IMR-90 (cell line): ENCODE results near the gene TAOK1. TPM values are rescaled to one million over a fixed set of nuclear protein-coding genes. Genes with fewer than 3 reads are reported as not detected.

Source experiments
- ATAC-seq: fragments of 200-7000 bp; cut with Tn5 transposase; 2 replicates; pipeline ENCODE4 v1.9.1; 2020; ENCODE audit warnings: low read depth, mild to moderate bottlenecking, moderate library complexity
- BruUV-seq: library from RNA; stranded (reverse); fragments of 400-500 nt; replicated peaks from 2 replicates; lab custom pipeline; 2021; lab: Mats Ljungman, UMichigan
- CTCF ChIA-PET: fragments of 300-600 bp; formaldehyde crosslinking; extraction: SDS; loops from one replicate; lab custom pipeline; 2021; ENCODE audit warnings: antibody characterized with exemption; lab: Yijun Ruan, JAX
- POLR2A ChIA-PET: fragments of 300-600 bp; sonication (Branson Sonifier 250); formaldehyde crosslinking; loops from one replicate; lab custom pipeline; 2022; ENCODE audit warnings: antibody characterized with exemption; ENCODE audit not compliant: unreplicated experiment; lab: Charles Lee
- DNase-seq: peaks from one replicate; pipeline ENCODE4 v3.0.0; 2013
- H2AFZ ChIP-seq: replicated peaks from 2 replicates; pipeline ENCODE3; 2013; ENCODE audit warnings: low read length, mild to moderate bottlenecking; ENCODE audit not compliant: poor library complexity
- H2AK5ac ChIP-seq: 2 replicates; pipeline ENCODE4 v1.6.1; 2013; ENCODE audit warnings: low read depth, low read length, inconsistent platforms
- H2AK9ac ChIP-seq: replicated peaks from 2 replicates; pipeline ENCODE3; 2013; ENCODE audit warnings: mild to moderate bottlenecking, low read depth, low read length, moderate library complexity; ENCODE audit not compliant: poor library complexity
- H2BK120ac ChIP-seq: 2 replicates; pipeline ENCODE4 v1.6.1; 2013; ENCODE audit warnings: low read depth, low read length, inconsistent platforms
- H2BK15ac ChIP-seq: 3 replicates; pipeline ENCODE4 v1.6.1; 2013; ENCODE audit warnings: low read depth, low read length, inconsistent platforms
- H2BK20ac ChIP-seq: 2 replicates; pipeline ENCODE4 v1.6.1; 2013; ENCODE audit warnings: low read depth, mild to moderate bottlenecking, inconsistent platforms, low read length, moderate library complexity
- H2BK5ac ChIP-seq: 2 replicates; pipeline ENCODE4 v1.6.1; 2013; ENCODE audit warnings: mild to moderate bottlenecking, low read depth, low read length, inconsistent platforms; ENCODE audit not compliant: poor library complexity, severe bottlenecking
- H3K14ac ChIP-seq: replicated peaks from 2 replicates; pipeline ENCODE4 v1.6.1; 2013; ENCODE audit warnings: low read depth, low read length, inconsistent platforms
- H3K18ac ChIP-seq: 2 replicates; pipeline ENCODE4 v1.6.1; 2013; ENCODE audit warnings: low read depth, low read length, control low read depth
- H3K23ac ChIP-seq: 2 replicates; pipeline ENCODE4 v1.6.1; 2013; ENCODE audit warnings: low read depth, low read length, inconsistent platforms
- H3K27ac ChIP-seq: 2 replicates; pipeline ENCODE4 v1.5.1; 2013; ENCODE audit warnings: mild to moderate bottlenecking, control low read depth, low read length; ENCODE audit not compliant: insufficient read depth
- H3K27me3 ChIP-seq: 2 replicates; pipeline ENCODE4 v1.6.1; 2013; ENCODE audit warnings: low read length; ENCODE audit not compliant: control insufficient read depth, insufficient read depth
- H3K36me3 ChIP-seq: 2 replicates; pipeline ENCODE4 v1.6.1; 2013; ENCODE audit warnings: low read length, mixed read lengths; ENCODE audit not compliant: control insufficient read depth, insufficient read depth
- H3K4ac ChIP-seq: 2 replicates; pipeline ENCODE4 v1.6.1; 2013; ENCODE audit warnings: low read depth, low read length, inconsistent platforms
- H3K4me1 ChIP-seq: 2 replicates; pipeline ENCODE4 v1.6.1; 2013; ENCODE audit warnings: low read length, mixed read lengths; ENCODE audit not compliant: control insufficient read depth, insufficient read depth
- H3K4me2 ChIP-seq: 2 replicates; pipeline ENCODE4 v1.6.1; 2013; ENCODE audit warnings: low read depth, mild to moderate bottlenecking, control low read depth, low read length, moderate library complexity
- H3K4me3 ChIP-seq: 2 replicates; pipeline ENCODE4 v1.5.1; 2013; ENCODE audit warnings: low read depth, mild to moderate bottlenecking, control low read depth, low read length, moderate library complexity; ENCODE audit not compliant: insufficient read depth
- H3K56ac ChIP-seq: 2 replicates; pipeline ENCODE4 v1.6.1; 2013; ENCODE audit warnings: low read length, inconsistent platforms; ENCODE audit not compliant: insufficient read depth; ENCODE audit errors: extremely low read depth
- H3K79me1 ChIP-seq, 2 experiments: 2 replicates each; pipeline ENCODE4 v1.6.1; 2013; ENCODE audit warnings: low read length in 2 of 2, inconsistent platforms in 1 of 2, low read depth in 1 of 2
- H3K9ac ChIP-seq: 2 replicates; pipeline ENCODE4 v1.6.1; 2013; ENCODE audit warnings: low read depth, low read length, control low read depth
- H3K9me1 ChIP-seq: 2 replicates; pipeline ENCODE4 v1.6.1; 2013; ENCODE audit warnings: low read length, inconsistent platforms; ENCODE audit not compliant: insufficient read depth
- H3K9me3 ChIP-seq: 2 replicates; pipeline ENCODE4 v1.6.1; 2013; ENCODE audit warnings: low read length; ENCODE audit not compliant: control insufficient read depth, insufficient read depth
- H4K20me1 ChIP-seq: 2 replicates; pipeline ENCODE4 v1.6.1; 2013; ENCODE audit warnings: low read length, inconsistent platforms; ENCODE audit not compliant: insufficient read depth
- H4K5ac ChIP-seq: 2 replicates; pipeline ENCODE4 v1.6.1; 2013; ENCODE audit warnings: mild to moderate bottlenecking, low read depth, low read length, control low read depth
- H4K8ac ChIP-seq, 2 experiments: 2 replicates each; pipeline ENCODE4 v1.6.1; 2013; ENCODE audit warnings: low read depth in 2 of 2, low read length in 2 of 2, control low read depth in 1 of 2, inconsistent platforms in 1 of 2
- H4K91ac ChIP-seq: 2 replicates; pipeline ENCODE4 v1.6.1; 2013; ENCODE audit warnings: low read depth, low read length, inconsistent platforms; ENCODE audit not compliant: insufficient read depth
- BHLHE40 ChIP-seq: fragments of 150-350 bp; IDR thresholded peaks from 2 replicates; pipeline ENCODE4 v1.6.1; 2016; ENCODE audit warnings: mild to moderate bottlenecking, low read depth, low read length
- CEBPB ChIP-seq: IDR thresholded peaks from 2 replicates; pipeline ENCODE4 v1.6.1; 2012; ENCODE audit warnings: low read depth, low read length, improper control_type of control experiment
- CHD1 ChIP-seq: IDR thresholded peaks from 2 replicates; pipeline ENCODE4 v1.6.1; 2012; ENCODE audit warnings: low read depth, low read length, improper control_type of control experiment
- CTCF ChIP-seq: conservative IDR thresholded peaks from 2 replicates; pipeline ENCODE4 v1.5.1; 2012; ENCODE audit warnings: mild to moderate bottlenecking, low read depth, low read length, improper control_type of control experiment
- FOS ChIP-seq: fragments of 150-350 bp; IDR thresholded peaks from 2 replicates; pipeline ENCODE4 v1.6.1; 2016; ENCODE audit warnings: low read depth, low read length
- MAZ ChIP-seq: IDR thresholded peaks from 2 replicates; pipeline ENCODE4 v1.6.1; 2012; ENCODE audit warnings: low read depth, mild to moderate bottlenecking, low read length, improper control_type of control experiment, moderate library complexity, borderline replicate concordance
- MXI1 ChIP-seq: IDR thresholded peaks from 2 replicates; pipeline ENCODE4 v1.6.1; 2012; ENCODE audit warnings: low read depth, mild to moderate bottlenecking, low read length, moderate library complexity, borderline replicate concordance
- SMC3 ChIP-seq: fragments of 150-350 bp; IDR thresholded peaks from 2 replicates; pipeline ENCODE4 v1.6.1; 2016; ENCODE audit warnings: low read depth, mild to moderate bottlenecking, antibody characterized with exemption, low read length, moderate library complexity
- USF2 ChIP-seq: fragments of 150-350 bp; IDR thresholded peaks from 2 replicates; pipeline ENCODE4 v1.6.1; 2017; ENCODE audit warnings: mild to moderate bottlenecking, antibody characterized with exemption, low read length, low read depth
- WGBS, 2 experiments: methylation state at CpG; one replicate each; pipeline versions ENCODE4 v1.1.5 to v1.1.7; 2013; ENCODE audit warnings: missing lambda C conversion rate in 2 of 2; ENCODE audit not compliant: insufficient read length in 1 of 2; ENCODE audit errors: extremely low coverage in 2 of 2; 5-methylcytosine and 5-hydroxymethylcytosine counted together
- dilution Hi-C: fragments of 300-500 bp; cut with HindIII; formaldehyde crosslinking; loops from one replicate; pipeline ENCODE4 v1.14.3; 2018; ENCODE audit warnings: low sequenced_read_pairs; ENCODE audit not compliant: unreplicated experiment
- in situ Hi-C: fragments of 300-500 bp; cut with MboI; formaldehyde crosslinking; loops from 3 replicates; pipeline ENCODE4 v1.14.3; 2019; ENCODE audit warnings: low sequenced_read_pairs, inconsistent platforms, mixed read lengths
- intact Hi-C: fragments of 100-400 bp; cut with micrococcal nuclease; formaldehyde crosslinking; loops from 2 replicates; pipeline ENCODE4 v1.10.0; 2022
- polyA plus RNA-seq, 3 experiments: library from polyadenylated mRNA; depleted of rRNA; stranded (reverse); fragments of >200 nt; gene quantifications; 2 replicates each; pipeline ENCODE4 v1.2.3, GENCODE V29; 2012; ENCODE audit warnings: low replicate concordance in 1 of 3
- total RNA-seq: library from RNA; depleted of rRNA; stranded (reverse); fragments of >200 nt; gene quantifications from 2 replicates; pipeline ENCODE4 v1.2.3, GENCODE V29; 2012
- TF ChIP-seq, protein P1 (sequence below): fragments of 150-350 bp; IDR thresholded peaks from 2 replicates; pipeline ENCODE4 v1.6.1; 2016; ENCODE audit warnings: low read depth, mild to moderate bottlenecking, low read length, moderate library complexity, borderline replicate concordance

The TAOK1 gene
- total and polyA plus RNA-seq, 2 of the 4 experiments (the other 2 are of a cell fraction), result 9.8 to 91.8 TPM

DNA sequence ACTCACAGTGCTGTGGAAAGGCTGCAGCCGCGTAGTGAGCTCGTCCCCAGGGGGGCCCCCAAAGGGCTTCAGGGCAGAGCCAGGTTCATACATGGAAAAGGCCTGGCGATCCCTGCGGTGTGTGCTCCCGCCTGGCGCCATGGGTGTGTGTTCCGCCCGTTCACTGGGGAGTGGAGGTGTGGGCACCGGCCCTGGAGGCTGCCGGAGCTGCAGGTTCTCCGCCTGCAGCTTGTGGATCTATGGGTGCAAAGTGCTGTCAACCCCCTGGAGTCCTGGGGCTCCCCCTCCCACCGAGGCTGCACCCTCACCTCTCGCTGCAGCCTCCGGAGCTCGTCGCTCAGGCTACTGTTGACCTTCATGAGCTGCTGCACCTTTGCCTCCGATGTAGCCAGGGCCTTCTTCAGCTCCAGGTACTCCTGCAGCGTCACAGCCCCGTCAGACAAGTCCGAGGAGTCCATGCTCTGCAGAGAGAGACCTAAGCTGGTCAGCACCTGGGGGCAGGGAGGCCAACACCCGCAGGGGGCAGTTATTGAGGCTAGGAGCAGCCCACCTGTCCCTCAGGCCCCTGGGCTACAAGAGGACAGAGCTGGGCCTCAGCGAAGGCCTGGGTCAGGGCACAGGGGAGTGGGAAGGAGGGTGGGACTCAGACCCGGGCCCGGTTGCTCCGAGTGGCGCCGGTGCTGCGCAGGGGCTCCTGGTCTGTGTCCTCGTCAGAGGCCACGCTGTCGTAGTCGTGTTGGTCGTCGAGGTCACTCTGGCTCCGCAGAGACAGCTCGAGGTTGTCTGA is 186.2 kb downstream of the TAOK1 start:
- dilution Hi-C loops (no loop called here), in situ Hi-C loops (no loop called here), intact Hi-C loops (no loop called here)
- H2BK20ac ChIP-seq, result no peak overlapping the region
- H3K14ac ChIP-seq, result no peak overlapping the region
- no peaks in the 10 kb centered on the region for H3K9me3 ChIP-seq
- H3K27ac ChIP-seq, result no peak overlapping the region
- WGBS, 2 experiments, result 96% methylated on average over 16 of the region's 37 CpGs; no CpG with 5 or more reads in 1 of the 2 experiments
- H2BK5ac ChIP-seq, result no peak overlapping the region
- H3K9ac ChIP-seq, result no peak overlapping the region
- H2AFZ ChIP-seq, result peak overlapping the region; percentile 32
- H3K4me1 ChIP-seq, result peaks cover 8% of the 10 kb centered on the region; the same call in 1 of the 2 replicates
- no peak overlapping the region for H2AK9ac ChIP-seq
- no peak overlapping the region for H3K4me2 ChIP-seq
- ChIA-PET CTCF (interaction anchor here (1.5 kb wide), 1 partner anchor 206 kb away, joined by 3 read pairs; no protein-coding TSS in a partner anchor), POLR2A (interaction anchor here (0.5 kb wide), 1 partner anchor 1675 kb away, joined by 10 read pairs; no protein-coding TSS in a partner anchor)
- H4K91ac ChIP-seq, result no peak overlapping the region
- H4K5ac ChIP-seq, result no peak overlapping the region
- peaks cover 66% of the 10 kb centered on the region for H3K36me3 ChIP-seq
- no peak overlapping the region for H2BK120ac ChIP-seq
- H3K4me3 ChIP-seq, result no peak overlapping the region
- peaks cover 7% of the 10 kb centered on the region for H4K20me1 ChIP-seq
- DNase-seq (no peak), ATAC-seq (no peak)
- BruUV-seq, result no TSS peak
- H3K27me3 ChIP-seq, result no peaks in the 10 kb centered on the region
- H3K23ac ChIP-seq, result no peak overlapping the region
- no peaks in the 10 kb centered on the region; the same call in 1 of the 2 replicates for H3K9me1 ChIP-seq
- H2BK15ac ChIP-seq, result no peak overlapping the region
- H3K79me1 ChIP-seq, result peaks cover 0 to 36% of the 10 kb centered on the region in 2 experiments; a peak in 3 of 4 replicates
- H3K56ac ChIP-seq, result no peak overlapping the region
- no peak overlapping the region for H2AK5ac ChIP-seq
- no peak for TF ChIP-seq MXI1
- TF ChIP-seq BHLHE40, result no peak
- no peak for TF ChIP-seq MAZ
- TF ChIP-seq CEBPB, result no peak
- TF ChIP-seq FOS, result no peak
- no peak for TF ChIP-seq CTCF
- no peak for TF ChIP-seq SMC3
- no peak for TF ChIP-seq CHD1
- no peak for TF ChIP-seq USF2
- TF ChIP-seq, protein P1, sequence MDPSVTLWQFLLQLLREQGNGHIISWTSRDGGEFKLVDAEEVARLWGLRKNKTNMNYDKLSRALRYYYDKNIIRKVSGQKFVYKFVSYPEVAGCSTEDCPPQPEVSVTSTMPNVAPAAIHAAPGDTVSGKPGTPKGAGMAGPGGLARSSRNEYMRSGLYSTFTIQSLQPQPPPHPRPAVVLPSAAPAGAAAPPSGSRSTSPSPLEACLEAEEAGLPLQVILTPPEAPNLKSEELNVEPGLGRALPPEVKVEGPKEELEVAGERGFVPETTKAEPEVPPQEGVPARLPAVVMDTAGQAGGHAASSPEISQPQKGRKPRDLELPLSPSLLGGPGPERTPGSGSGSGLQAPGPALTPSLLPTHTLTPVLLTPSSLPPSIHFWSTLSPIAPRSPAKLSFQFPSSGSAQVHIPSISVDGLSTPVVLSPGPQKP, result no peak
- H3K4ac ChIP-seq, result no peak overlapping the region
- H3K18ac ChIP-seq, result no peak overlapping the region
- H4K8ac ChIP-seq, result no peak overlapping the region
